GM23338 (cell line): ENCODE results near the gene SLC5A4. TPM values are rescaled to one million over a fixed set of nuclear protein-coding genes. Genes with fewer than 3 reads are reported as not detected.
"Not testable (repeated sequence)": the region's sequence is repeated elsewhere in the genome, so short reads cannot be mapped to it uniquely, and the experiment has no call there.

Experiments used
- ATAC-seq: fragments of 200-7000 bp; cut with Tn5 transposase; 3 replicates; pipeline ENCODE4 v1.9.1; 2020
- DNase-seq: peaks from one replicate; pipeline ENCODE4 v3.0.0-alpha.2; 2015; ENCODE audit warnings: low spot score
- H2AFZ ChIP-seq: fragments of 200-600 bp; sonication (generic); 2 replicates; pipeline ENCODE4 v1.8.0; 2016; ENCODE audit warnings: antibody characterized with exemption, mild to moderate bottlenecking, moderate library complexity
- H3F3A ChIP-seq: fragments of 200-600 bp; sonication (generic); replicated peaks from 2 replicates; pipeline ENCODE4 v1.8.0; 2017; ENCODE audit warnings: antibody characterized with exemption, mixed run types, low read depth
- H3K27ac ChIP-seq: fragments of 200-600 bp; sonication (generic); 2 replicates; pipeline ENCODE4 v1.6.1; 2016; ENCODE audit warnings: low read depth
- H3K27me3 ChIP-seq: fragments of 200-600 bp; sonication (generic); 2 replicates; pipeline ENCODE4 v1.8.0; 2016; ENCODE audit warnings: mild to moderate bottlenecking, mixed run types, moderate library complexity; ENCODE audit not compliant: insufficient read depth
- H3K36me3 ChIP-seq: fragments of 200-600 bp; sonication (generic); 2 replicates; pipeline ENCODE4 v1.8.0; 2016; ENCODE audit warnings: mild to moderate bottlenecking; ENCODE audit not compliant: insufficient read depth
- H3K4me1 ChIP-seq: fragments of 200-600 bp; sonication (generic); 2 replicates; pipeline ENCODE4 v1.8.0; 2016; ENCODE audit warnings: mild to moderate bottlenecking, moderate library complexity; ENCODE audit not compliant: insufficient read depth
- H3K4me2 ChIP-seq: fragments of 200-600 bp; sonication (generic); 2 replicates; pipeline ENCODE4 v1.7.1; 2017; ENCODE audit warnings: mixed run types
- H3K4me3 ChIP-seq: fragments of 200-600 bp; sonication (generic); 2 replicates; pipeline ENCODE4 v1.6.1; 2016; ENCODE audit warnings: mixed run types
- H3K79me2 ChIP-seq: fragments of 200-600 bp; sonication (generic); replicated peaks from 2 replicates; pipeline ENCODE4 v1.8.0; 2017; ENCODE audit warnings: mild to moderate bottlenecking; ENCODE audit not compliant: insufficient read depth
- H3K9me2 ChIP-seq: fragments of 200-600 bp; sonication (generic); 2 replicates; pipeline ENCODE4 v1.8.0; 2017; ENCODE audit not compliant: insufficient read depth
- H4K20me1 ChIP-seq: fragments of 200-600 bp; sonication (generic); replicated peaks from 2 replicates; pipeline ENCODE4 v1.8.0; 2017; ENCODE audit warnings: mild to moderate bottlenecking; ENCODE audit not compliant: insufficient read depth
- H3K27ac Mint-ChIP-seq: 2 replicates; pipeline ENCODE4 v1.8.0; 2020; ENCODE audit warnings: inconsistent platforms, mild to moderate bottlenecking, moderate library complexity, mixed read lengths
- H3K27me3 Mint-ChIP-seq: 3 replicates; pipeline ENCODE4 v1.8.0; 2022; ENCODE audit warnings: low read depth, mild to moderate bottlenecking, moderate library complexity, mixed read lengths, inconsistent platforms; ENCODE audit not compliant: insufficient read depth, poor library complexity
- H3K36me3 Mint-ChIP-seq: 3 replicates; pipeline ENCODE4 v1.8.0; 2021; ENCODE audit warnings: low read depth, mild to moderate bottlenecking, inconsistent platforms, moderate library complexity, mixed read lengths
- H3K4me1 Mint-ChIP-seq: 3 replicates; pipeline ENCODE4 v1.8.0; 2020; ENCODE audit warnings: mild to moderate bottlenecking, inconsistent platforms, mixed read lengths
- H3K4me3 Mint-ChIP-seq: 3 replicates; pipeline ENCODE4 v1.8.0; 2021; ENCODE audit warnings: moderate library complexity, mild to moderate bottlenecking, inconsistent platforms, mixed read lengths
- H3K9me3 Mint-ChIP-seq: 3 replicates; pipeline ENCODE4 v1.8.0; 2020; ENCODE audit warnings: moderate library complexity, mild to moderate bottlenecking, inconsistent platforms, mixed read lengths
- EZH2phosphoT487 ChIP-seq: fragments of 200-600 bp; sonication (generic); IDR thresholded peaks from one replicate; pipeline ENCODE4 v1.8.1; 2018; ENCODE audit warnings: antibody characterized with exemption; ENCODE audit not compliant: unreplicated experiment
- JUNB ChIP-seq: IDR thresholded peaks from one replicate; pipeline ENCODE4 v1.6.1; 2016; ENCODE audit warnings: antibody characterized with exemption; ENCODE audit not compliant: unreplicated experiment
- NANOG ChIP-seq: IDR thresholded peaks from 2 replicates; pipeline ENCODE4 v1.6.1; 2016; ENCODE audit warnings: antibody characterized with exemption, borderline replicate concordance
- POLR2AphosphoS5 ChIP-seq: IDR thresholded peaks from 2 replicates; pipeline ENCODE4 v1.6.1; 2016; ENCODE audit warnings: antibody characterized with exemption, low read depth
- ZNF114 ChIP-seq: fragments of 250-450 bp; sonication (Bioruptor Pico); IDR thresholded peaks from 2 replicates; pipeline ENCODE4 v1.5.0; 2020; ENCODE audit warnings: mild to moderate bottlenecking, moderate library complexity
- long read RNA-seq: library from polyadenylated mRNA; unstranded; transcript quantifications from one replicate; pipeline ENCODE4 v2.0.0, GENCODE V29; 2020; ENCODE audit not compliant: unreplicated experiment
- polyA plus RNA-seq: library from polyadenylated mRNA; unstranded; fragments of >200 nt; fragmentation: Nextera tagmentation; extraction: Ambion mirVana; gene quantifications from 2 replicates; pipeline ENCODE4 v1.2.1, GENCODE V29; 2016
- total RNA-seq: library from RNA; depleted of rRNA; stranded (reverse); fragments of >200 nt; shearing (Covaris generic); gene quantifications from 2 replicates; pipeline ENCODE4 v1.2.3, GENCODE V29; 2014; rRNA removed
- TF ChIP-seq, protein P1 (sequence below): IDR thresholded peaks from 2 replicates; pipeline ENCODE4 v1.6.1; 2016; ENCODE audit warnings: antibody characterized with exemption
- TF ChIP-seq, protein P2 (sequence below): IDR thresholded peaks from one replicate; pipeline ENCODE4 v1.6.1; 2018; ENCODE audit warnings: antibody characterized with exemption; ENCODE audit not compliant: unreplicated experiment
- TF ChIP-seq, protein P3 (sequence below): fragments of 250-450 bp; sonication (Bioruptor Pico); IDR thresholded peaks from 2 replicates; pipeline ENCODE4 v1.5.0; 2020; ENCODE audit warnings: mild to moderate bottlenecking, moderate library complexity

SLC5A4 gene
- total RNA-seq (not detected in 2 replicates), polyA plus RNA-seq (0.10 and 0.16 TPM in 2 replicates)
- long read RNA-seq: 0 reads

GRCh38 chr22:32255217-32255616 is at the start of gene SLC5A4:
Gene SLC5A4, minus strand, starts transcription at chr22:32255347. Its CDS starts 18 bp downstream, at chr22:32255329.
- Histone ChIP-seq H3K4me1 (no peaks in the 10 kb centered on the region), H3K27me3 (no peaks in the 10 kb centered on the region), H3K4me2 (no peak within 1 kb of the TSS), H3K4me3 (no peak within 1 kb of the TSS), H3F3A (no peaks in the 10 kb centered on the region), H4K20me1 (no peaks in the 10 kb centered on the region), H3K36me3 (no peaks in the 10 kb centered on the region), H3K27ac (no peak within 1 kb of the TSS), H3K79me2 (no peaks in the 10 kb centered on the region), H2AFZ (no peak within 1 kb of the TSS), H3K9me2 (no peaks in the 10 kb centered on the region)
- Mint-ChIP-seq H3K36me3 (no peaks in the 10 kb centered on the region), H3K4me3 (no peak within 1 kb of the TSS), H3K27me3 (peaks cover 6% of the 10 kb centered on the region), H3K27ac (no peak within 1 kb of the TSS), H3K9me3 (no peaks in the 10 kb centered on the region), H3K4me1 (peaks cover 3% of the 10 kb centered on the region)
- DNase-seq (no peak), ATAC-seq (no peak)
- TF ChIP-seq NANOG: no peak
- TF ChIP-seq, protein P1, sequence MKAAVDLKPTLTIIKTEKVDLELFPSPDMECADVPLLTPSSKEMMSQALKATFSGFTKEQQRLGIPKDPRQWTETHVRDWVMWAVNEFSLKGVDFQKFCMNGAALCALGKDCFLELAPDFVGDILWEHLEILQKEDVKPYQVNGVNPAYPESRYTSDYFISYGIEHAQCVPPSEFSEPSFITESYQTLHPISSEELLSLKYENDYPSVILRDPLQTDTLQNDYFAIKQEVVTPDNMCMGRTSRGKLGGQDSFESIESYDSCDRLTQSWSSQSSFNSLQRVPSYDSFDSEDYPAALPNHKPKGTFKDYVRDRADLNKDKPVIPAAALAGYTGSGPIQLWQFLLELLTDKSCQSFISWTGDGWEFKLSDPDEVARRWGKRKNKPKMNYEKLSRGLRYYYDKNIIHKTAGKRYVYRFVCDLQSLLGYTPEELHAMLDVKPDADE: no peak
- TF ChIP-seq JUNB: no peak
- TF ChIP-seq, protein P2, sequence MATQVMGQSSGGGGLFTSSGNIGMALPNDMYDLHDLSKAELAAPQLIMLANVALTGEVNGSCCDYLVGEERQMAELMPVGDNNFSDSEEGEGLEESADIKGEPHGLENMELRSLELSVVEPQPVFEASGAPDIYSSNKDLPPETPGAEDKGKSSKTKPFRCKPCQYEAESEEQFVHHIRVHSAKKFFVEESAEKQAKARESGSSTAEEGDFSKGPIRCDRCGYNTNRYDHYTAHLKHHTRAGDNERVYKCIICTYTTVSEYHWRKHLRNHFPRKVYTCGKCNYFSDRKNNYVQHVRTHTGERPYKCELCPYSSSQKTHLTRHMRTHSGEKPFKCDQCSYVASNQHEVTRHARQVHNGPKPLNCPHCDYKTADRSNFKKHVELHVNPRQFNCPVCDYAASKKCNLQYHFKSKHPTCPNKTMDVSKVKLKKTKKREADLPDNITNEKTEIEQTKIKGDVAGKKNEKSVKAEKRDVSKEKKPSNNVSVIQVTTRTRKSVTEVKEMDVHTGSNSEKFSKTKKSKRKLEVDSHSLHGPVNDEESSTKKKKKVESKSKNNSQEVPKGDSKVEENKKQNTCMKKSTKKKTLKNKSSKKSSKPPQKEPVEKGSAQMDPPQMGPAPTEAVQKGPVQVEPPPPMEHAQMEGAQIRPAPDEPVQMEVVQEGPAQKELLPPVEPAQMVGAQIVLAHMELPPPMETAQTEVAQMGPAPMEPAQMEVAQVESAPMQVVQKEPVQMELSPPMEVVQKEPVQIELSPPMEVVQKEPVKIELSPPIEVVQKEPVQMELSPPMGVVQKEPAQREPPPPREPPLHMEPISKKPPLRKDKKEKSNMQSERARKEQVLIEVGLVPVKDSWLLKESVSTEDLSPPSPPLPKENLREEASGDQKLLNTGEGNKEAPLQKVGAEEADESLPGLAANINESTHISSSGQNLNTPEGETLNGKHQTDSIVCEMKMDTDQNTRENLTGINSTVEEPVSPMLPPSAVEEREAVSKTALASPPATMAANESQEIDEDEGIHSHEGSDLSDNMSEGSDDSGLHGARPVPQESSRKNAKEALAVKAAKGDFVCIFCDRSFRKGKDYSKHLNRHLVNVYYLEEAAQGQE: no peak
- TF ChIP-seq EZH2phosphoT487: no peak
- no peak for TF ChIP-seq ZNF114 (CRISPR knock-in tag)
- no peak for TF ChIP-seq POLR2AphosphoS5
- TF ChIP-seq, protein P3, sequence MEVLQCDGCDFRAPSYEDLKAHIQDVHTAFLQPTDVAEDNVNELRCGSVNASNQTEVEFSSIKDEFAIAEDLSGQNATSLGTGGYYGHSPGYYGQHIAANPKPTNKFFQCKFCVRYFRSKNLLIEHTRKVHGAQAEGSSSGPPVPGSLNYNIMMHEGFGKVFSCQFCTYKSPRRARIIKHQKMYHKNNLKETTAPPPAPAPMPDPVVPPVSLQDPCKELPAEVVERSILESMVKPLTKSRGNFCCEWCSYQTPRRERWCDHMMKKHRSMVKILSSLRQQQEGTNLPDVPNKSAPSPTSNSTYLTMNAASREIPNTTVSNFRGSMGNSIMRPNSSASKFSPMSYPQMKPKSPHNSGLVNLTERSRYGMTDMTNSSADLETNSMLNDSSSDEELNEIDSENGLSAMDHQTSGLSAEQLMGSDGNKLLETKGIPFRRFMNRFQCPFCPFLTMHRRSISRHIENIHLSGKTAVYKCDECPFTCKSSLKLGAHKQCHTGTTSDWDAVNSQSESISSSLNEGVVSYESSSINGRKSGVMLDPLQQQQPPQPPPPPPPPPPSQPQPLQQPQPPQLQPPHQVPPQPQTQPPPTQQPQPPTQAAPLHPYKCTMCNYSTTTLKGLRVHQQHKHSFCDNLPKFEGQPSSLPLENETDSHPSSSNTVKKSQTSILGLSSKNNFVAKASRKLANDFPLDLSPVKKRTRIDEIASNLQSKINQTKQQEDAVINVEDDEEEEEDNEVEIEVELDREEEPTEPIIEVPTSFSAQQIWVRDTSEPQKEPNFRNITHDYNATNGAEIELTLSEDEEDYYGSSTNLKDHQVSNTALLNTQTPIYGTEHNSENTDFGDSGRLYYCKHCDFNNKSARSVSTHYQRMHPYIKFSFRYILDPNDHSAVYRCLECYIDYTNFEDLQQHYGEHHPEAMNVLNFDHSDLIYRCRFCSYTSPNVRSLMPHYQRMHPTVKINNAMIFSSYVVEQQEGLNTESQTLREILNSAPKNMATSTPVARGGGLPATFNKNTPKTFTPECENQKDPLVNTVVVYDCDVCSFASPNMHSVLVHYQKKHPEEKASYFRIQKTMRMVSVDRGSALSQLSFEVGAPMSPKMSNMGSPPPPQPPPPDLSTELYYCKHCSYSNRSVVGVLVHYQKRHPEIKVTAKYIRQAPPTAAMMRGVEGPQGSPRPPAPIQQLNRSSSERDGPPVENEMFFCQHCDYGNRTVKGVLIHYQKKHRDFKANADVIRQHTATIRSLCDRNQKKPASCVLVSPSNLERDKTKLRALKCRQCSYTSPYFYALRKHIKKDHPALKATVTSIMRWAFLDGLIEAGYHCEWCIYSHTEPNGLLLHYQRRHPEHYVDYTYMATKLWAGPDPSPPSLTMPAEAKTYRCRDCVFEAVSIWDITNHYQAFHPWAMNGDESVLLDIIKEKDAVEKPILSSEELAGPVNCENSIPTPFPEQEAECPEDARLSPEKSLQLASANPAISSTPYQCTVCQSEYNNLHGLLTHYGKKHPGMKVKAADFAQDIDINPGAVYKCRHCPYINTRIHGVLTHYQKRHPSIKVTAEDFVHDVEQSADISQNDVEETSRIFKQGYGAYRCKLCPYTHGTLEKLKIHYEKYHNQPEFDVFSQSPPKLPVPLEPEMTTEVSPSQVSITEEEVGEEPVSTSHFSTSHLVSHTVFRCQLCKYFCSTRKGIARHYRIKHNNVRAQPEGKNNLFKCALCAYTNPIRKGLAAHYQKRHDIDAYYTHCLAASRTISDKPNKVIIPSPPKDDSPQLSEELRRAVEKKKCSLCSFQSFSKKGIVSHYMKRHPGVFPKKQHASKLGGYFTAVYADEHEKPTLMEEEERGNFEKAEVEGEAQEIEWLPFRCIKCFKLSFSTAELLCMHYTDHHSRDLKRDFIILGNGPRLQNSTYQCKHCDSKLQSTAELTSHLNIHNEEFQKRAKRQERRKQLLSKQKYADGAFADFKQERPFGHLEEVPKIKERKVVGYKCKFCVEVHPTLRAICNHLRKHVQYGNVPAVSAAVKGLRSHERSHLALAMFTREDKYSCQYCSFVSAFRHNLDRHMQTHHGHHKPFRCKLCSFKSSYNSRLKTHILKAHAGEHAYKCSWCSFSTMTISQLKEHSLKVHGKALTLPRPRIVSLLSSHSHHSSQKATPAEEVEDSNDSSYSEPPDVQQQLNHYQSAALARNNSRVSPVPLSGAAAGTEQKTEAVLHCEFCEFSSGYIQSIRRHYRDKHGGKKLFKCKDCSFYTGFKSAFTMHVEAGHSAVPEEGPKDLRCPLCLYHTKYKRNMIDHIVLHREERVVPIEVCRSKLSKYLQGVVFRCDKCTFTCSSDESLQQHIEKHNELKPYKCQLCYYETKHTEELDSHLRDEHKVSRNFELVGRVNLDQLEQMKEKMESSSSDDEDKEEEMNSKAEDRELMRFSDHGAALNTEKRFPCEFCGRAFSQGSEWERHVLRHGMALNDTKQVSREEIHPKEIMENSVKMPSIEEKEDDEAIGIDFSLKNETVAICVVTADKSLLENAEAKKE (CRISPR knock-in tag): no peak

DNA sequence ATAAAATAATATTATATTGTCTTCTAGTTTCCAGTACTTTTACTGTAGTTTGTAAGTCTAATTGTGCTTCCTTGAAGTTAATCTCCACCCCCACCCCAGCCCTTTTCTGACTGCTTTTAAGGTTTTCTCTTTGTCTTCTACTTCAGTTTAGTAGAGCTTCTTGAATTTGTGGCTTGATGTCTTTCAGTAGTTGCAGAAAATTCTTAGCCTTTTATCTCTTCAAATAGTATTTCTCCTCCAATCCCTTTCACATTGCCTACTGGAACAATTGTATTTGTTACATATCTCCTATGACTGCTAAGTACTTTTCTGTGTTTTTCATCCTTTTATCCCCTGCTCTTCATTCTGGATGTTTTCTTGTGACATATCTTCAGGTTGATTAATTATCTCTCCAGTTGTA is 38.8 kb upstream of the SLC5A4 start:
- H3K4me1 ChIP-seq, H3K36me3 ChIP-seq, H3K9me2 ChIP-seq, ATAC-seq, H3K4me1 Mint-ChIP-seq, H3K4me3 Mint-ChIP-seq, H4K20me1 ChIP-seq, DNase-seq, H3F3A ChIP-seq, H2AFZ ChIP-seq, H3K4me2 ChIP-seq, H3K36me3 Mint-ChIP-seq, H3K4me3 ChIP-seq, H3K27ac ChIP-seq, H3K27ac Mint-ChIP-seq, H3K27me3 ChIP-seq, H3K79me2 ChIP-seq, H3K27me3 Mint-ChIP-seq, H3K9me3 Mint-ChIP-seq: not testable (repeated sequence)
